Measurements from ENCODE around the gene CDH23. TPM values are rescaled to one million over a fixed set of nuclear protein-coding genes. Genes with fewer than 3 reads are reported as not detected.

Gene CDH23
- total and polyA plus RNA-seq, 7 donors: 1.00 to 3.8 (median 1.9) TPM

DNA sequence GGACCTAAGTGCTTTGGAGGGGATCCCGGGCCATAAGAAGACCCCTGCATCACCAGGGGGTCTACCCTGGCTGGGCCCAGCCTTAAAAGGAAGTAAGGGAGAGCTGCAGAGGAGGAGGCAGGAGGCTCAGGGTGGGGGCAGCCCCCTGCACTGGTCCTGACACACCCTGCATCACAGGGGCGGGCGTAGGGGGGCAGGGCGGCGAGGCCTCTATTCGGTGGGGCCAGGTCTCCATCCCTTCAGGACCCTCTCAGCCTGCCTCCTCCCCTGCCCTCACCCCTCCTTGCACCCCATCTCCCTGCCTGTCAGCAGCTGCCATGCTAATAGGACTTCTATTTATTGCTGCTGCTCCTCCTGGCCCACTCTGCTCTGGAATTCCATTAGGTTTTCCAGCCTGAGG lies 221.5 kb downstream of the CDH23 start:
- Histone ChIP-seq H3K4me3 (no peak overlapping the region), H3K27me3 (ENCODE audit: insufficient read depth in 3 of 3, low read length in 2 of 3) (no peaks in the 10 kb centered on the region), H3K27ac (no peak overlapping the region), H3K36me3 (ENCODE audit: insufficient read depth in 1 of 2, low read depth in 1 of 2) (no peaks in the 10 kb centered on the region), H3K9me3 (no peaks in the 10 kb centered on the region), H3K4me1 (peaks cover 14% of the 10 kb centered on the region)
- TF ChIP-seq, protein P1, sequence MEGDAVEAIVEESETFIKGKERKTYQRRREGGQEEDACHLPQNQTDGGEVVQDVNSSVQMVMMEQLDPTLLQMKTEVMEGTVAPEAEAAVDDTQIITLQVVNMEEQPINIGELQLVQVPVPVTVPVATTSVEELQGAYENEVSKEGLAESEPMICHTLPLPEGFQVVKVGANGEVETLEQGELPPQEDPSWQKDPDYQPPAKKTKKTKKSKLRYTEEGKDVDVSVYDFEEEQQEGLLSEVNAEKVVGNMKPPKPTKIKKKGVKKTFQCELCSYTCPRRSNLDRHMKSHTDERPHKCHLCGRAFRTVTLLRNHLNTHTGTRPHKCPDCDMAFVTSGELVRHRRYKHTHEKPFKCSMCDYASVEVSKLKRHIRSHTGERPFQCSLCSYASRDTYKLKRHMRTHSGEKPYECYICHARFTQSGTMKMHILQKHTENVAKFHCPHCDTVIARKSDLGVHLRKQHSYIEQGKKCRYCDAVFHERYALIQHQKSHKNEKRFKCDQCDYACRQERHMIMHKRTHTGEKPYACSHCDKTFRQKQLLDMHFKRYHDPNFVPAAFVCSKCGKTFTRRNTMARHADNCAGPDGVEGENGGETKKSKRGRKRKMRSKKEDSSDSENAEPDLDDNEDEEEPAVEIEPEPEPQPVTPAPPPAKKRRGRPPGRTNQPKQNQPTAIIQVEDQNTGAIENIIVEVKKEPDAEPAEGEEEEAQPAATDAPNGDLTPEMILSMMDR (IDR thresholded peaks at IDR 0.05): no peak
- no peak for DNase-seq
- intact Hi-C loops (cut with DNase I): no loop called here
- 91 to 96% (median 96%) methylated on average over 6 of the region's 6 CpGs for WGBS, 3 donors
- ATAC-seq: no peak

DNA sequence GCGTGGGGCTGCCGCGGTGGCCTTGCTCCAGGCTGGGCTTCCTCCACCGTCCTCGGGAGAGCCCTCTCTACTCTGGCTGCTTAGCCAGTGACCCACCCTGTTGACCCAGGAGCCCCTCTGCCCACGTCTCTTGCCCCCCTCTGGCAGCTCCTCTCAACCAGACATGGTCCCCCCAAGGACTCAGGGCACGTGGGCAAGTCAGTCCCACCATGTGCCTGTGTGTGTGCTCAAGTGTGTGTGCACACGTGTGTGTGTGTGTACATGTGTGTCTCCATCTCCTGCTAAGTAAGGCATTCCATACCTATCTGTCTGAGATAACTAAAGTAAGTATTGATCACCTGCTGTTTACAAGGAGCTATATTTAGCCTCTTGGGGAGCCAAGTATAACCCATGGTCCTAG lies 221.9 kb downstream of the CDH23 start:
- no peak overlapping the region for H3K4me3 ChIP-seq
- TF ChIP-seq, protein P1 (IDR thresholded peaks at IDR 0.05): no peak
- ATAC-seq (no peak), DNase-seq (no peak)
- WGBS, 3 donors: 81 to 92% (median 90%) methylated on average over 8 of the region's 8 CpGs
- H3K27ac ChIP-seq: no peak overlapping the region
- H3K9me3 ChIP-seq: no peaks in the 10 kb centered on the region
- peaks cover 10% of the 10 kb centered on the region for H3K4me1 ChIP-seq
- intact Hi-C loops (cut with DNase I): no loop called here
- no peaks in the 10 kb centered on the region for H3K27me3 ChIP-seq (ENCODE audit: insufficient read depth in 3 of 3, low read length in 2 of 3)
- H3K36me3 ChIP-seq (ENCODE audit: insufficient read depth in 1 of 2, low read depth in 1 of 2): no peaks in the 10 kb centered on the region

DNA sequence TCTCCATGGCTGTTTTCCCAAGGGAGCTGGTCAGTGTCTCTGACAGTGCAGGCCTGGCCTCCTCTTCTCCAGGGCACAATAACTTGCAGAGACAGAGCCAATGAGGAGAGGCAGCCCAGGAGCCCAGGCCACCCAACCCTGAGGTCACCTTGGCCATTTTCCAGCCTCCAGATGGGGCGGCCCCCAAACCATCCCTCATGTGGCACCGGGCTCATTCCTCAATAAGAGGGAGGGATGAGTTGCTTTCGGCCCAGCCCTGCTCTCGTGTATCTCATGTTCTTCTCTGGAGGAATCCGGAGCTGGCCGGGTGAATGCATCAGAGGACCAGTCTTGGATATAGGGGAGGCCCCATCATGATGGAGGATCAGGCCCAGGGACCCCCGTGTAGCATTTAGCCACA lies 223.9 kb downstream of the CDH23 start:
- ATAC-seq: no peak
- DNase-seq: no peak
- TF ChIP-seq, protein P1 (IDR thresholded peaks at IDR 0.05): no peak
- Histone ChIP-seq H3K36me3 (ENCODE audit: insufficient read depth in 1 of 2, low read depth in 1 of 2) (no peaks in the 10 kb centered on the region), H3K4me3 (no peak overlapping the region), H3K27ac (no peak overlapping the region), H3K27me3 (ENCODE audit: insufficient read depth in 3 of 3, low read length in 2 of 3) (no peaks in the 10 kb centered on the region), H3K9me3 (no peaks in the 10 kb centered on the region), H3K4me1 (no peaks in the 10 kb centered on the region)
- WGBS, 3 donors: 64 to 76% (median 73%) methylated on average over 7 of the region's 7 CpGs
- intact Hi-C loops (cut with DNase I): no loop called here

DNA sequence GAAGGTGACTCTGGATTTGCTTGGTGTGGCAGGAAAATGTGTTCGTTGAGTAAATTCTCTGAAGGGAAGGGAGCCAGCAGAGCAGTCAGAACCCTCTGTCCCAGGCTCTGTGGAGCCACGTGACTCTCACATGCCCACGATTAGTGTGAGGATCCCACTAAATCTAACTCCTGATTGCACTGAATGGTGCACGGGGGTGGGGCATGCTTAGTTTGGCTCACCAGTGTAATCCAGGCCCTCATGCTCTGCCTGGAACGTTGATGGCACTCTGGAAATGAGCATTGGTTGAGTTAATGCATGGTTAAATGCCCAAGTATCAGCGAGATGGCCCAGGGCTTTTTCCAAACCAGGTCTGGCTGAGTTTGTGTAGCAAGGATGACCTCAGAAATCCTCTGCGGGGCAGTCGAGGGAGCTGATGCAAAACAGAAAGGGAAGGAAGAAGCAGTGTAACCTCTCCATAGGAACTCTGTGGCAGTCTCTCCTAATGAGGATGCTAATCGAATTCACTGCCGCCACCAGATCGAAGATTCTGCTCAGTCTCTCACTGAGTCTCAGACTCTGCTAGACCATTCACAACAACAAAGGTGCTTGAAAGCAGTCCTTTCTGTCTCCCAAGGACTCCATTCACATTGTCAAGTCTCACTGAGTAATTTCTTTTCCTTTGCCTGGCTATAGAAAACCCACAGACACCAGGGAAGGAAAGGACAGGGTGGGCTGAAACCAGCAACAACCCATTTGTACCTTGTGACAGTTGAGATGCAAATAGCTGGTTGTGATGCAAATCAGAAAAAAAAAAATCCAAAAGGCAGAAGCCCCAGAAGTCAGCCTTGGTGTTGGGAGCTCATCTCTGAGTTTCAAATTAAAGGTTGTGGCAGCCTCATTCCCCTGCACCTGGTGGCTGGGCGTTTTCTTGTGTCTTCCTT lies 224.8 kb downstream of the CDH23 start:
- intact Hi-C loops (cut with DNase I): no loop called here
- Histone ChIP-seq H3K9me3 (no peaks in the 10 kb centered on the region), H3K27ac (no peak overlapping the region), H3K36me3 (ENCODE audit: insufficient read depth in 1 of 2, low read depth in 1 of 2) (no peaks in the 10 kb centered on the region), H3K4me3 (no peak overlapping the region), H3K27me3 (ENCODE audit: insufficient read depth in 3 of 3, low read length in 2 of 3) (no peaks in the 10 kb centered on the region), H3K4me1 (no peaks in the 10 kb centered on the region)
- DNase-seq (peak in 1 of 2 donors; percentile 52), ATAC-seq (peak in 2 of 4 donors; percentile 69 to 70)
- WGBS, 3 donors: 52 to 60% (median 56%) methylated on average over 12 of the region's 12 CpGs
- TF ChIP-seq, protein P1 (IDR thresholded peaks at IDR 0.05): no peak

All from psoas muscle (tissue), 8 donors.